Activated B cell treated with CpG ODN at 0.5 μM for 24 hours (primary cell): ENCODE results near the gene BID. TPM values are rescaled to one million over a fixed set of nuclear protein-coding genes. Genes with fewer than 3 reads are reported as not detected.

Experiments
- ATAC-seq: fragments of 200-7000 bp; cut with Tn5 transposase; one replicate; pipeline ENCODE4 v1.10.0; 2021; ENCODE audit warnings: low read depth, mild to moderate bottlenecking, moderate library complexity
- CTCF ChIA-PET: fragments of 350-600 bp; sonication (Branson Sonifier 250); formaldehyde crosslinking; loops from one replicate; lab custom pipeline; 2021; ENCODE audit warnings: antibody characterized with exemption; lab: Charles Lee
- POLR2A ChIA-PET: fragments of 350-600 bp; sonication (Branson Sonifier 250); formaldehyde crosslinking; loops from one replicate; lab custom pipeline; 2021; ENCODE audit warnings: antibody characterized with exemption; lab: Charles Lee
- DNase-seq: peaks from one replicate; pipeline ENCODE4 v3.0.0; 2022
- H3K27ac Mint-ChIP-seq: one replicate; pipeline ENCODE4 v1.8.0; 2020; ENCODE audit warnings: mixed read lengths
- H3K27me3 Mint-ChIP-seq: one replicate; pipeline ENCODE4 v1.8.0; 2021; ENCODE audit warnings: mixed read lengths
- H3K36me3 Mint-ChIP-seq: one replicate; pipeline ENCODE4 v1.8.0; 2021; ENCODE audit warnings: low read depth, mixed read lengths
- H3K4me1 Mint-ChIP-seq: one replicate; pipeline ENCODE4 v1.8.0; 2021; ENCODE audit warnings: mixed read lengths
- H3K4me3 Mint-ChIP-seq: one replicate; pipeline ENCODE4 v1.8.0; 2020; ENCODE audit warnings: mild to moderate bottlenecking, mixed read lengths
- H3K9me3 Mint-ChIP-seq: one replicate; pipeline ENCODE4 v1.8.0; 2020; ENCODE audit warnings: mixed read lengths
- intact Hi-C: fragments of 100-400 bp; cut with micrococcal nuclease; formaldehyde crosslinking; loops from one replicate; pipeline ENCODE4 v1.15.1; 2024
- total RNA-seq: library from RNA; stranded (reverse); gene quantifications from 2 replicates; pipeline ENCODE4 v1.2.3, GENCODE V29; 2022
- TF ChIP-seq, protein P1 (sequence below): fragments of 200-600 bp; IDR thresholded peaks from one replicate; pipeline ENCODE4 v1.8.0; 2022; ENCODE audit warnings: antibody characterized with exemption, mild to moderate bottlenecking

The BID gene
- total RNA-seq: 78.9 and 81.4 TPM in 2 replicates

DNA sequence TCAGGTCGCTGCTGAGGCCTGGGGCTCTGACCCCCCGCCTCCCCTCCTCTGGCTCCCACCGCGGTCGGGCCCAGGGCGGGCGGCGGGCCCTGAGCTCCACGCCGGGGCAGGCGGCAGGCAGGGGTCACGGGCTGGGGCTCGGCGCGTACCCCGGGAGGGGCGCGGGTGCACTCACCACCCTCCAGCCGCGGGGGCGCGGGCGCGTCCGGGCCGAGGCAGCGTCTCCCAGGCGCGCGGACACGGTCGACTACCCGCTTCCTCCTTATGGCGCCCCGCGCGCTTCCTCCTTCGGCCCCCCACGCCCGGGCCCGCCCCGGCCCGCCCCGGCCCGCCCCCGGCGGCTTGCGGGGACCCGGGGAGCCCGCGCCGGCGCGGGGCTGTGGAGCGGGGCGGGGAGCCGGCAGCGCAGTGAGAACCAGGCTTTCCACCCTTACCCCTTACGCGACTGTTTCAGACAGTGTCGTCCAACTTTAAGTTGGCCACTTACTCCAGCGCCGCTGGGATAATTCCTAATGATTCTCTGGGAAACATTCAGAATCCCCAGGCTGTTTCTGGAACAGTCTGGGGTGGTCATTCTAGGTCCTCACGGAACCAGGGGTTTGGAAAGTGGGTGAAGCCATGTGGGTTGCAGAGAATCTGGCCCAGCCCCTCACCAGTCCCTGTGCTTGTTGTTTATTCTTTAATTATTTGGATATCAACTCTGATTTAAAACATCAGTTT is at the start of gene BID:
Gene BID (minus strand): TSS at position 264 of the 720 bp plus-strand sequence. CDS start 24,353 bp downstream, outside the sequence.
- DNase-seq (peak; percentile 76), ATAC-seq (peak; percentile 59)
- intact Hi-C loops: no loop called here
- peak within 1 kb of the TSS; percentile 86 for H3K4me3 Mint-ChIP-seq
- H3K27ac Mint-ChIP-seq: peak within 1 kb of the TSS; percentile 96
- POLR2A ChIA-PET: interaction anchor here (0.6 to 11.5 kb wide), 12 partner anchors 6 to 287 kb away, joined by 3 to 581 read pairs (median 6); partner anchors contain the start of gene BCL2L13
- TF ChIP-seq, protein P1, sequence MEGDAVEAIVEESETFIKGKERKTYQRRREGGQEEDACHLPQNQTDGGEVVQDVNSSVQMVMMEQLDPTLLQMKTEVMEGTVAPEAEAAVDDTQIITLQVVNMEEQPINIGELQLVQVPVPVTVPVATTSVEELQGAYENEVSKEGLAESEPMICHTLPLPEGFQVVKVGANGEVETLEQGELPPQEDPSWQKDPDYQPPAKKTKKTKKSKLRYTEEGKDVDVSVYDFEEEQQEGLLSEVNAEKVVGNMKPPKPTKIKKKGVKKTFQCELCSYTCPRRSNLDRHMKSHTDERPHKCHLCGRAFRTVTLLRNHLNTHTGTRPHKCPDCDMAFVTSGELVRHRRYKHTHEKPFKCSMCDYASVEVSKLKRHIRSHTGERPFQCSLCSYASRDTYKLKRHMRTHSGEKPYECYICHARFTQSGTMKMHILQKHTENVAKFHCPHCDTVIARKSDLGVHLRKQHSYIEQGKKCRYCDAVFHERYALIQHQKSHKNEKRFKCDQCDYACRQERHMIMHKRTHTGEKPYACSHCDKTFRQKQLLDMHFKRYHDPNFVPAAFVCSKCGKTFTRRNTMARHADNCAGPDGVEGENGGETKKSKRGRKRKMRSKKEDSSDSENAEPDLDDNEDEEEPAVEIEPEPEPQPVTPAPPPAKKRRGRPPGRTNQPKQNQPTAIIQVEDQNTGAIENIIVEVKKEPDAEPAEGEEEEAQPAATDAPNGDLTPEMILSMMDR: no peak
- CTCF ChIA-PET: interaction anchor here (1.4 to 4.5 kb wide), 3 partner anchors 11 to 216 kb away, joined by 3 to 23 read pairs (median 23); no protein-coding TSS in a partner anchor
- H3K4me1 Mint-ChIP-seq: peaks cover 82% of the 10 kb centered on the region
- no peaks in the 10 kb centered on the region for H3K27me3 Mint-ChIP-seq
- peaks cover 14% of the 10 kb centered on the region for H3K36me3 Mint-ChIP-seq
- H3K9me3 Mint-ChIP-seq: no peaks in the 10 kb centered on the region

DNA sequence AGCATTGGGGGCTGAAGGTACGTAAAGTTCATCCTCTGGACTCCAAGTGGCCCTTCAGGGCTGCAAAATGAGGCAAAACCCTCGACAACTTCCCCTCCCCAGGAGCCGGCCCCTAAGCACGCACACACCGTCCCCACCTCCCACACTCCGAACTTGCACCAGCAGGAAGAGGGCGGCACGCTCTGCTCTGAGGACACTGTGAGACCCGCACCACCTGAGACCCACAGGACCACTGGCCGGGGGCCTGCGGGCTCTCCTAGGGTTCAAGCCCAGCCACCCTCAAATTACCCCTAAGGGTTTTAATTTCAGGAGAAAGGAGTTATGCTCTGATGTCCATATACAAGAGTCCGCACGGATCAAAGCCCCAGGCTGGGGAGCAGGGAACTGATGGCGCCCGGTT is 49.7 kb upstream of the BID start:
- CTCF ChIA-PET: no interaction called here
- TF ChIP-seq, protein P1: no peak
- Mint-ChIP-seq H3K36me3 (peaks cover 81% of the 10 kb centered on the region), H3K9me3 (no peaks in the 10 kb centered on the region), H3K4me1 (no peaks in the 10 kb centered on the region), H3K4me3 (no peak overlapping the region), H3K27ac (no peak overlapping the region), H3K27me3 (no peaks in the 10 kb centered on the region)
- no peak for DNase-seq
- POLR2A ChIA-PET: no interaction called here
- ATAC-seq: no peak
- intact Hi-C loops: no loop called here

DNA sequence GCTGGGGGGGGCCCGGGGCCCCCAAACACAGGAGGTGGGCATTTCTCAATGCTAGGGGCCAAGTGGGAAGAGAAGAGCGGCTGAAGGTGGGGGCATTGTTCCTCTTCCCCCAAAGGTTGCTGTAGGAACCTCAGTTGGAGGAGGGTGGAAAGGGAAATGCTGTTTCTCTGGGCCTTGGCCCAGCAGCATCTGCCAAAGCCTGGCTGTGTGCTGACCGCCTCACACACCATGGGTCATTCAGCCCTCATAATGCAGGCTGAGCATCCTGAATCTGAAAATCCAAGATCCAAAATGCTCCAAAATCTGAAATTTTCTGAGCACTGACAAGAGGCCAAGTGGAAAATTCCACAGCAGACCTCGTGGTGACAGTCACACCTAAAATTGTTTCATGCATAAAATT is 49.0 kb upstream of the BID start:
- H3K36me3 Mint-ChIP-seq: peaks cover 83% of the 10 kb centered on the region
- H3K4me3 Mint-ChIP-seq: no peak overlapping the region
- TF ChIP-seq, protein P1: no peak
- ATAC-seq: no peak
- no peak for DNase-seq
- H3K9me3 Mint-ChIP-seq: no peaks in the 10 kb centered on the region
- H3K27me3 Mint-ChIP-seq: no peaks in the 10 kb centered on the region
- ChIA-PET POLR2A (interaction anchor here (0.5 kb wide), 1 partner anchor 96 kb away, joined by 4 read pairs; no protein-coding TSS in a partner anchor), CTCF (interaction anchor here (1.1 kb wide), 1 partner anchor 253 kb away, joined by 3 read pairs; no protein-coding TSS in a partner anchor)
- no peak overlapping the region for H3K27ac Mint-ChIP-seq
- intact Hi-C loops: no loop called here
- no peaks in the 10 kb centered on the region for H3K4me1 Mint-ChIP-seq

DNA sequence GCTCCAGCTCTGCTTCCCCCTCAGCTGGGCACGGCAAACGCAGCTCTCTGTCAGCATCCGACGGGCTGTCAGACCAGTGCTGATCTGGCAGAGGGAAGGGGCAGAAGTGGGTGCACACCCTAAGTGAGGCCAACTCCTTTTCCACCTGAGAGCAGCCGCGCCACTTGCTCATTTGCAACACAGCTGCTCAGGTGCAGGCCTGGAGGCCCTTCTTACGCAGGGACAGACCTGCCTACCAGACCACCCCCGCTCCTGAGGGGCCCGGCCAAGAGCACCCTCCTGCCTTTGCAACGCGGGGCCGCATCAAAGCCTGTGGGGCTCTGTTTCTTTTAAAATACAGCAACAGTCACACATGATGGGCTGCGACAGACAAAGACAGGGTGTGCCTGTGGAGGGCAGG is 47.8 kb upstream of the BID start:
- intact Hi-C loops: no loop called here
- Mint-ChIP-seq H3K27ac (no peak overlapping the region), H3K9me3 (no peaks in the 10 kb centered on the region), H3K4me1 (no peaks in the 10 kb centered on the region), H3K36me3 (peaks cover 80% of the 10 kb centered on the region), H3K4me3 (no peak overlapping the region), H3K27me3 (no peaks in the 10 kb centered on the region)
- ATAC-seq (no peak), DNase-seq (no peak)
- POLR2A ChIA-PET: interaction anchor here (0.6 kb wide), 1 partner anchor 49 kb away, joined by 4 read pairs; no protein-coding TSS in a partner anchor
- CTCF ChIA-PET: interaction anchor here (1.1 kb wide), 1 partner anchor 254 kb away, joined by 3 read pairs; no protein-coding TSS in a partner anchor
- TF ChIP-seq, protein P1: no peak

DNA sequence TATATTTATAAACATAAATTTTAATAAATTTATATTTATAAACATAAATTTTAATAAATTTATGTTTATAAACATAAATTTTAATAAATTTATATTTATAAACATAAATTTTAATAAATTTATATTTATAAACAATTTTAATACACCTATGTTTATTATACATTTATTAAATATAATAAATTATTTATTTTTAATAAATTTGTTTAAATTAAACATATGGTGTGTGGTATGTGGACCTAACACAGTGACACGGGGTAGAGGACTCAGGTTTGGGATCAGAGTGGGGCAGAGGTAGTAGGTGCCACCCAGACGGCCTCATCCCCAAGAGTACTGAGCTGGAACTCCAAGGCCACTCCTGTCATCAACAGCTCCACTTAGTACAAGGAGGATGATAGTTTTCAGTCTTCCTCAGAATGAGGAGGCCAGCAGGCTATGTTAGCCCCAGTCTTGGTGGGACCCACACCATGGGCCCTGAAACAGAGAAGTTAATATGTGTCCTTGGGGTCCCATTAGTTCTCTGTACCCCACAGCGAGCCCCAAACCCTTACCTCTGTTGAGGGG is 46.7 kb upstream of the BID start:
- DNase-seq (no peak), ATAC-seq (no peak)
- Mint-ChIP-seq H3K9me3 (no peaks in the 10 kb centered on the region), H3K4me1 (no peaks in the 10 kb centered on the region), H3K27me3 (no peaks in the 10 kb centered on the region), H3K27ac (no peak overlapping the region), H3K4me3 (no peak overlapping the region), H3K36me3 (peaks cover 77% of the 10 kb centered on the region)
- CTCF ChIA-PET: no interaction called here
- POLR2A ChIA-PET: interaction anchor here (0.6 kb wide), 1 partner anchor 63 kb away, joined by 3 read pairs; no protein-coding TSS in a partner anchor
- intact Hi-C loops: no loop called here
- TF ChIP-seq, protein P1: no peak
